HG03045 (cell line): ENCODE results near the gene CMTR2.
"Not testable (repeated sequence)": the region's sequence is repeated elsewhere in the genome, so short reads cannot be mapped to it uniquely, and the experiment has no call there.

ENCODE experiments used
- ATAC-seq: cut with Tn5 transposase; IDR thresholded peaks from one replicate; pipeline ENCODE4 v1.9.1; 2021; ENCODE audit warnings: mild to moderate bottlenecking, moderate library complexity; ENCODE audit not compliant: unreplicated experiment

The CMTR2 gene

GRCh38 chr16:71288890-71289731 is at the start of gene CMTR2:
TSS of gene CMTR2 (minus strand) at chr16:71289402. CDS start at chr16:71285920, 3,482 bp downstream.
- peak; percentile 98 for ATAC-seq

- no peak for ATAC-seq
These were observed 49.4 kb upstream of the CMTR2 start for GRCh38 chr16:71338632-71339031.

- no peak for ATAC-seq
These were observed 49.0 kb upstream of the CMTR2 start for GRCh38 chr16:71338193-71338592.

- ATAC-seq: no peak
These were observed 48.4 kb upstream of the CMTR2 start for GRCh38 chr16:71337631-71338030.

GRCh38 chr16:71328151-71328550 is 38.9 kb upstream of the CMTR2 start:
- ATAC-seq: no peak

- ATAC-seq: no peak
These were observed 38.5 kb upstream of the CMTR2 start for GRCh38 chr16:71327720-71328119.

GRCh38 chr16:71319999-71320398 is 30.8 kb upstream of the CMTR2 start:
- ATAC-seq: no peak

- ATAC-seq: no peak
These were observed 26.1 kb upstream of the CMTR2 start for GRCh38 chr16:71315269-71315668.

- not testable (repeated sequence) for ATAC-seq
These were observed 24.4 kb upstream of the CMTR2 start for GRCh38 chr16:71313591-71313990.

- no peak for ATAC-seq
These were observed 22.5 kb upstream of the CMTR2 start for GRCh38 chr16:71311553-71312158.

- no peak for ATAC-seq
These were observed 14.7 kb upstream of the CMTR2 start for GRCh38 chr16:71303938-71304337.

GRCh38 chr16:71297341-71297634 is 8.1 kb upstream of the CMTR2 start:
- ATAC-seq: no peak

GRCh38 chr16:71296584-71297340 is 7.6 kb upstream of the CMTR2 start:
- ATAC-seq: no peak

- no peak for ATAC-seq
These were observed 6.7 kb upstream of the CMTR2 start for GRCh38 chr16:71295950-71296349.

- no peak for ATAC-seq
These were observed 4.7 kb upstream of the CMTR2 start for GRCh38 chr16:71293919-71294318.

GRCh38 chr16:71292095-71292494 is 2.9 kb upstream of the CMTR2 start:
- ATAC-seq: not testable (repeated sequence)

- no peak for ATAC-seq
These were observed 495 bp upstream of the CMTR2 start for GRCh38 chr16:71289732-71290062.

- no peak for ATAC-seq
These were observed 672 bp downstream of the CMTR2 start for GRCh38 chr16:71288570-71288889.

- no peak for ATAC-seq
These were observed 1.3 kb downstream of the CMTR2 start for GRCh38 chr16:71287911-71288310.

GRCh38 chr16:71287454-71287853 is 1.7 kb downstream of the CMTR2 start:
- no peak for ATAC-seq

- no peak for ATAC-seq
These were observed 5.6 kb downstream of the CMTR2 start for GRCh38 chr16:71283612-71284011.

- no peak for ATAC-seq
These were observed 6.3 kb downstream of the CMTR2 start for GRCh38 chr16:71282943-71283342.
